Stimulated activated CD8-positive, alpha-beta memory T cell treated with anti-CD3 and anti-CD28 coated beads, Interleukin-15, amount 100 ng/mL, for 1 hour (primary cell): ENCODE measurements around the gene ATP10B.

Experiments used
- DNase-seq: peaks from one replicate; pipeline ENCODE4 v3.0.0-alpha.2; 2020; ENCODE audit warnings: low read depth

Gene ATP10B

GRCh38 chr5:160685695-160686094 is 166.3 kb downstream of the ATP10B start:
- DNase-seq = no peak

GRCh38 chr5:160685219-160685618 is 166.8 kb downstream of the ATP10B start:
- DNase-seq = no peak

GRCh38 chr5:160679567-160680309 is 172.3 kb downstream of the ATP10B start:
- no peak for DNase-seq

- DNase-seq = no peak
Observed at GRCh38 chr5:160675988-160676387, 176.0 kb downstream of the ATP10B start.

- no peak for DNase-seq
Observed at GRCh38 chr5:160674901-160675300, 177.1 kb downstream of the ATP10B start.

- no peak for DNase-seq
Observed at GRCh38 chr5:160672521-160672920, 179.5 kb downstream of the ATP10B start.

- DNase-seq = no peak
Observed at GRCh38 chr5:160668356-160668755, 183.7 kb downstream of the ATP10B start.

- DNase-seq = no peak
Observed at GRCh38 chr5:160667160-160667559, 184.9 kb downstream of the ATP10B start.

GRCh38 chr5:160665460-160665859 is 186.6 kb downstream of the ATP10B start:
- DNase-seq = no peak

GRCh38 chr5:160660132-160660531 is 191.9 kb downstream of the ATP10B start:
- DNase-seq = no peak

GRCh38 chr5:160657622-160658458 is 194.2 kb downstream of the ATP10B start:
- no peak for DNase-seq

- no peak for DNase-seq
Observed at GRCh38 chr5:160657068-160657507, 194.9 kb downstream of the ATP10B start.

- no peak for DNase-seq
Observed at GRCh38 chr5:160655717-160656116, 196.3 kb downstream of the ATP10B start.

- no peak for DNase-seq
Observed at GRCh38 chr5:160651692-160652645, 200.0 kb downstream of the ATP10B start.

GRCh38 chr5:160649304-160649703 is 202.7 kb downstream of the ATP10B start:
- DNase-seq = no peak

- no peak for DNase-seq
Observed at GRCh38 chr5:160646033-160646432, 206.0 kb downstream of the ATP10B start.

GRCh38 chr5:160643616-160644240 is 208.3 kb downstream of the ATP10B start:
- DNase-seq = no peak

GRCh38 chr5:160641405-160641804 is 210.6 kb downstream of the ATP10B start:
- no peak for DNase-seq

GRCh38 chr5:160640406-160640805 is 211.6 kb downstream of the ATP10B start:
- no peak for DNase-seq

- DNase-seq = no peak
Observed at GRCh38 chr5:160638161-160638742, 213.8 kb downstream of the ATP10B start.
